ENCODE data around the gene PLA2G2D.

- TF ChIP-seq, protein P1, sequence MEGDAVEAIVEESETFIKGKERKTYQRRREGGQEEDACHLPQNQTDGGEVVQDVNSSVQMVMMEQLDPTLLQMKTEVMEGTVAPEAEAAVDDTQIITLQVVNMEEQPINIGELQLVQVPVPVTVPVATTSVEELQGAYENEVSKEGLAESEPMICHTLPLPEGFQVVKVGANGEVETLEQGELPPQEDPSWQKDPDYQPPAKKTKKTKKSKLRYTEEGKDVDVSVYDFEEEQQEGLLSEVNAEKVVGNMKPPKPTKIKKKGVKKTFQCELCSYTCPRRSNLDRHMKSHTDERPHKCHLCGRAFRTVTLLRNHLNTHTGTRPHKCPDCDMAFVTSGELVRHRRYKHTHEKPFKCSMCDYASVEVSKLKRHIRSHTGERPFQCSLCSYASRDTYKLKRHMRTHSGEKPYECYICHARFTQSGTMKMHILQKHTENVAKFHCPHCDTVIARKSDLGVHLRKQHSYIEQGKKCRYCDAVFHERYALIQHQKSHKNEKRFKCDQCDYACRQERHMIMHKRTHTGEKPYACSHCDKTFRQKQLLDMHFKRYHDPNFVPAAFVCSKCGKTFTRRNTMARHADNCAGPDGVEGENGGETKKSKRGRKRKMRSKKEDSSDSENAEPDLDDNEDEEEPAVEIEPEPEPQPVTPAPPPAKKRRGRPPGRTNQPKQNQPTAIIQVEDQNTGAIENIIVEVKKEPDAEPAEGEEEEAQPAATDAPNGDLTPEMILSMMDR (IDR thresholded peaks at IDR 0.05; ENCODE audit: low read depth, low read length, poor library complexity, severe bottlenecking), result no peak
- no peak for TF ChIP-seq EZH2phosphoT487 (IDR thresholded peaks at IDR 0.05; ENCODE audit: borderline replicate concordance, low read length)
Observed at GRCh38 chr1:20082772-20083171, 36.6 kb downstream of the PLA2G2D start.

Measured in DOHH2 (cell line).